Measurements from ENCODE around the gene ZFTA. TPM values are rescaled to one million over a fixed set of nuclear protein-coding genes. Genes with fewer than 3 reads are reported as not detected.

The ZFTA gene
- total RNA-seq (2014; rRNA removed; shearing (Covaris generic)) (32.1 and 36.6 TPM in 2 replicates), polyA plus RNA-seq (2016; fragmentation: Nextera tagmentation; extraction: Ambion mirVana) (8.3 and 8.5 TPM in 2 replicates)
- long read RNA-seq, partial matches to known transcripts = 0 of 1 reads
- long read RNA-seq, other reads (novel, unspliced or antisense) = 1 of 1 reads

GRCh38 chr11:63768237-63769041 lies at the start of gene ZFTA:
Gene ZFTA, minus strand, starts transcription at chr11:63768775. Its CDS starts 153 bp downstream, at chr11:63768622.
- H3K27ac ChIP-seq (ENCODE audit: low read depth) = peak within 1 kb of the TSS; percentile 74
- peaks cover 37% of the 10 kb centered on the region for H3K4me1 Mint-ChIP-seq
- peak within 1 kb of the TSS; percentile 91 for H3K4me3 Mint-ChIP-seq
- peak within 1 kb of the TSS; percentile 78 for H2AFZ ChIP-seq
- peaks cover 3% of the 10 kb centered on the region; the same call in 1 of the 3 replicates for H3K9me3 Mint-ChIP-seq
- H3K79me2 ChIP-seq (replicated peaks; ENCODE audit: insufficient read depth) = peaks cover 23% of the 10 kb centered on the region
- peak within 1 kb of the TSS; percentile 88 for H3K4me3 ChIP-seq
- H3K27me3 Mint-ChIP-seq (ENCODE audit: insufficient read depth, low read depth, poor library complexity) = peaks cover 43% of the 10 kb centered on the region
- peaks cover 14% of the 10 kb centered on the region; the same call in 2 of the 3 replicates for H3K36me3 Mint-ChIP-seq (ENCODE audit: low read depth)
- DNase-seq (ENCODE audit: low spot score) = peak; percentile 94
- no peak for TF ChIP-seq ZNF114 (CRISPR knock-in tag; IDR thresholded peaks at IDR 0.05)
- TF ChIP-seq CTCF (conservative IDR thresholded peaks at IDR 0.05; ENCODE audit: low read depth in 2 of 2) = peak; percentile 4 to 71; a peak in 2 of 4 replicates
- peak within 1 kb of the TSS; percentile 98 for H3K4me2 ChIP-seq
- peaks cover 36% of the 10 kb centered on the region for H3K27me3 ChIP-seq (ENCODE audit: insufficient read depth)
- H4K20me1 ChIP-seq (replicated peaks; ENCODE audit: insufficient read depth) = peaks cover 12% of the 10 kb centered on the region
- ATAC-seq = peak; percentile 2
- H3K4me1 ChIP-seq (ENCODE audit: insufficient read depth) = peaks cover 37% of the 10 kb centered on the region
- H3K9me2 ChIP-seq (ENCODE audit: insufficient read depth) = no peaks in the 10 kb centered on the region
- no peaks in the 10 kb centered on the region for H3K36me3 ChIP-seq (ENCODE audit: insufficient read depth)
- peak within 1 kb of the TSS; percentile 95 for H3K27ac Mint-ChIP-seq
- H3F3A ChIP-seq (replicated peaks; ENCODE audit: low read depth) = peaks cover 12% of the 10 kb centered on the region; the same call in 1 of the 2 replicates

GRCh38 chr11:63817758-63818498 lies 49.4 kb upstream of the ZFTA start:
- H3K27me3 Mint-ChIP-seq (ENCODE audit: insufficient read depth, low read depth, poor library complexity) = peaks cover 2% of the 10 kb centered on the region
- ATAC-seq (no peak), DNase-seq (ENCODE audit: low spot score) (no peak)
- H3K27me3 ChIP-seq (ENCODE audit: insufficient read depth) = no peaks in the 10 kb centered on the region
- H3F3A ChIP-seq (replicated peaks; ENCODE audit: low read depth) = peaks cover 26% of the 10 kb centered on the region
- H3K4me1 Mint-ChIP-seq = peaks cover 18% of the 10 kb centered on the region
- peaks cover 42% of the 10 kb centered on the region for H3K79me2 ChIP-seq (replicated peaks; ENCODE audit: insufficient read depth)
- no peak overlapping the region; the same call in 2 of the 3 replicates for H3K4me3 Mint-ChIP-seq
- H2AFZ ChIP-seq = no peak overlapping the region
- H3K4me2 ChIP-seq = no peak overlapping the region
- H3K9me3 Mint-ChIP-seq = no peaks in the 10 kb centered on the region; the same call in 2 of the 3 replicates
- peaks cover 85% of the 10 kb centered on the region for H3K36me3 Mint-ChIP-seq (ENCODE audit: low read depth)
- no peak overlapping the region for H3K27ac Mint-ChIP-seq
- no peak overlapping the region for H3K27ac ChIP-seq (ENCODE audit: low read depth)
- TF ChIP-seq ZNF114 (CRISPR knock-in tag; IDR thresholded peaks at IDR 0.05) (no peak), JUNB (IDR thresholded peaks at IDR 0.05; ENCODE audit: unreplicated experiment) (no peak), ZNF331 (CRISPR knock-in tag; IDR thresholded peaks at IDR 0.05; ENCODE audit: low read depth) (no peak), ETS1 (IDR thresholded peaks at IDR 0.05) (no peak), EZH2 (IDR thresholded peaks at IDR 0.05; ENCODE audit: low read depth, unreplicated experiment) (no peak), STAT1 (IDR thresholded peaks at IDR 0.05; ENCODE audit: unreplicated experiment) (no peak)
- H4K20me1 ChIP-seq (replicated peaks; ENCODE audit: insufficient read depth) = peaks cover 50% of the 10 kb centered on the region
- peaks cover 40% of the 10 kb centered on the region for H3K36me3 ChIP-seq (ENCODE audit: insufficient read depth)
- H3K4me1 ChIP-seq (ENCODE audit: insufficient read depth) = peaks cover 11% of the 10 kb centered on the region
- H3K9me2 ChIP-seq (ENCODE audit: insufficient read depth) = no peaks in the 10 kb centered on the region
- H3K4me3 ChIP-seq = no peak overlapping the region

Data from GM23338 (cell line).